Epithelial cell of esophagus (primary cell): ENCODE results near the gene MED13L.

Source experiments
- DNase-seq: peaks from one replicate; pipeline ENCODE4 v3.0.0; 2010; ENCODE audit warnings: low read depth
- H3K4me3 ChIP-seq: 2 replicates; pipeline ENCODE4 v1.5.1; 2011; ENCODE audit warnings: mild to moderate bottlenecking, low read length, control low read depth
- TF ChIP-seq, protein P1 (sequence below): IDR thresholded peaks from 2 replicates; pipeline ENCODE4 v1.5.1; 2011; ENCODE audit warnings: low read depth, mild to moderate bottlenecking, low read length, control low read depth, inconsistent platforms; ENCODE audit not compliant: insufficient read depth; ENCODE audit errors: missing control alignments

MED13L gene

GRCh38 chr12:116104167-116104767 lies 173.2 kb downstream of the MED13L start:
- TF ChIP-seq, protein P1, sequence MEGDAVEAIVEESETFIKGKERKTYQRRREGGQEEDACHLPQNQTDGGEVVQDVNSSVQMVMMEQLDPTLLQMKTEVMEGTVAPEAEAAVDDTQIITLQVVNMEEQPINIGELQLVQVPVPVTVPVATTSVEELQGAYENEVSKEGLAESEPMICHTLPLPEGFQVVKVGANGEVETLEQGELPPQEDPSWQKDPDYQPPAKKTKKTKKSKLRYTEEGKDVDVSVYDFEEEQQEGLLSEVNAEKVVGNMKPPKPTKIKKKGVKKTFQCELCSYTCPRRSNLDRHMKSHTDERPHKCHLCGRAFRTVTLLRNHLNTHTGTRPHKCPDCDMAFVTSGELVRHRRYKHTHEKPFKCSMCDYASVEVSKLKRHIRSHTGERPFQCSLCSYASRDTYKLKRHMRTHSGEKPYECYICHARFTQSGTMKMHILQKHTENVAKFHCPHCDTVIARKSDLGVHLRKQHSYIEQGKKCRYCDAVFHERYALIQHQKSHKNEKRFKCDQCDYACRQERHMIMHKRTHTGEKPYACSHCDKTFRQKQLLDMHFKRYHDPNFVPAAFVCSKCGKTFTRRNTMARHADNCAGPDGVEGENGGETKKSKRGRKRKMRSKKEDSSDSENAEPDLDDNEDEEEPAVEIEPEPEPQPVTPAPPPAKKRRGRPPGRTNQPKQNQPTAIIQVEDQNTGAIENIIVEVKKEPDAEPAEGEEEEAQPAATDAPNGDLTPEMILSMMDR = no peak
- DNase-seq = no peak
- no peak overlapping the region for H3K4me3 ChIP-seq

- H3K4me3 ChIP-seq = no peak overlapping the region
- TF ChIP-seq, protein P1 = no peak
- no peak for DNase-seq
Observed at GRCh38 chr12:116101991-116102390, 175.5 kb downstream of the MED13L start.

DNA sequence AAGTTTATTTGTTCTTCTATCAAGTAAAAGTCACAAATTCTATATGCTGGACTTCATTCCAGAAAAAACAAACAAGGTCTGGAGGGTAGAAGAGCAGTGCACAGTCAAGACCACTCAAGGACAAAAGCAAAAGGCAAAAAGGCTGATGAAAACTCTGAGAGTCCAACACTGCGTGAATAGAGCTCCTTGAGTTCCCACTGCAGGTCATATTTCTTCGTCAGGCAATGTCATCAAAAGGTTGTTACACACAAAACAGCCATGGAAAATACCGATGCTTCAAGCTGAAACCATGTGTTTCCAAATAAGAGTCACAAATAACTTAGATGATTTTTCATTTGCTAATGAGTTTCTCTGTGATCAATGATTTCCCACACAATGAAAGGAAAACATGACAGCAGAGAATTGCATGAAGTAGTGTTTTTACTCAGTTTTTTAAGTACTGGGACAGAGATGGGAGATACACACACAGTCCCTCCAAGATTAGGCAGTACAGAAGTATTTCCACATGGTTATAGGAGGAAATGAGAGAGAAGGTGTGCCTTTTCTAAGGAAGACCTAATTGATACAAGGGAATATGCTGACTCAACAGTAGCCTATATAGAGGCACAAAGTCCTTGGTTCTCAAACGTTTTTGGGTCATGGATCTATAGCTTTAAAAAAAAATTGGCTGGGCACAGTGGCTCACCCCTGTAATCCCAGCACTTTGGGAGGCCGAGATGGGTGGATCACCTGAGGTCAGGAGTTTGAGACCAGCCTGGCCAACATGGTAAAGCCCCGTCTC lies 177.7 kb downstream of the MED13L start:
- TF ChIP-seq, protein P1 = no peak
- DNase-seq = no peak
- H3K4me3 ChIP-seq = no peak overlapping the region

GRCh38 chr12:116096874-116097273 lies 180.6 kb downstream of the MED13L start:
- TF ChIP-seq, protein P1 = no peak
- no peak overlapping the region for H3K4me3 ChIP-seq
- DNase-seq = no peak

DNA sequence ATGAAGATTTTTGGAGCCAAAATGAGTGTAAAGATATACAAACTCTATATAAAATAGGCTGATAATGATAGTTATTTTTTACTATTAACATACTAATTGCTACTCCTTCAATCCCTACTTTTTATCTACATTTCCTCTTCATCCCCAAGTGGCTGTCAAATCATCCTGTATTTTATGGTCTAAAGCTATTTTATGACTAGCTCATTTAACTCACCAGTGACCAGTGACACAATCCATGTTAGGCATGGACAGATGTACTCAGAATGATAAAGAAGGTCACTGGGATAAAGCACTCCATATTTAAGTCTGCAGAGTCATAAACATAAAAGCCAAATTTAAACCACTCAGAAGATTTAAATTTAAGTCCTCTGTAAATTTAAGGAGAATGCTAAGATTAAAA lies 183.0 kb downstream of the MED13L start:
- TF ChIP-seq, protein P1 = no peak
- H3K4me3 ChIP-seq = no peak overlapping the region
- DNase-seq = no peak

DNA sequence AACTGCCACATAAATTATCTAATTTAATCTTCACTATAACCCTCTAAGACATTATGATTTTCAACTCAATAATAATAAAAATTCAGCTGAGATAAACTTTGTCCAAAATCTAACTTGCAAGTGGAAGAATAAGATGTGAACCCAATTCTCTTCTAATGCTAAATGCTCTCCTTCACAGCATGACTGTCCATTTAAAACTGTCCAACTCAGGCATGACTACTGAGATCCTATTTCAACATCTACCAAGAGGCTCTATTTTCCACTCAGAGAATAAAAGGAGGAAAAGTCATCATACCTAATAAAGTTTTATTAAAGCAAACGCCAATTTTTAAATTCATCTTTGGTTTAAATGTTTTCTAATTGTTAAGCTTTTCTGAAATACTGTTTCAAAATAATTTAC lies 183.6 kb downstream of the MED13L start:
- H3K4me3 ChIP-seq = no peak overlapping the region
- TF ChIP-seq, protein P1 = no peak
- no peak for DNase-seq

- no peak overlapping the region for H3K4me3 ChIP-seq
- TF ChIP-seq, protein P1 = no peak
- DNase-seq = no peak
Observed at GRCh38 chr12:116092776-116093175, 184.7 kb downstream of the MED13L start.
